ENCODE measurements around the gene STRN4. TPM values are rescaled to one million over a fixed set of nuclear protein-coding genes. Genes with fewer than 3 reads are reported as not detected.

Gene STRN4
- total RNA-seq, 3 donors from 2014 or later (not counting 1 experiment from before 2014, with no cell fraction given), result 125 to 152 (median 125) TPM

DNA sequence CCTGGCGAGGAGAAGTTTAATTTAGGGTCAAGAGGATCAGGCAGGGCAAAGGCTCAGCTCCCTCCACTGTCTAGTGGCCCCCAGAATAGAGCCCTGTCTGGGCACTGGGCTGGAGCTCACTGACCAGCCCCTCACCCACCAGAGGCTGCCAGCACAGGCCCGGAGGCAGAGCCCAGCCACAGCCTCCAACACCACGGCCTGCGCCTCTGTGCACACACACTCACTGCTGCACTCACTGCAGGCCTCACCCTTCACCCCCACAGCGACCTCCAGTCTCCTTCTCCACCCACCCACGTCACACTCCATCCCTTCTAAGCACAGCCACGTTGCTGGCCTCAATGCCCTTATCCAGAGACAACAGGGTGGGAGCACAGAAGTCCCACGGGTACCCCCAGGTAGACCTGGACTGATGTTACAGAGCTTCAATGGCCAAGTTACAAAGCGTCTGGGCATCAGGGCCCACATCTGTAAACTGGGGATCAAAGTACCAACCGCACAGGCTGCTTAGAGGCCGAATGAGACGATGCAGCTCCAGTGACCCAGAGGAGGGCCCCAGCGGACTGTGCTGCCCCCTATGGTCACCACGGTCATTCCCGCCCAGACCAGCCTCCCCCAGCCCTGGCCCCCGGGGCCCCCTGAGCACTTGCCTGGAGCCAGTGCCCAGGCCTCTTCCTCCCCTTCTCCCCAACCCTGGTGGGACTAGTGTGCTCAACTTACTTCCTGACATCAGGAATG is 24.8 kb downstream of the STRN4 start:
- H3K4me1 Mint-ChIP-seq, result peaks cover 45 to 74% of the 10 kb centered on the region in 2 donors
- Histone ChIP-seq H3K27me3 (ENCODE audit: control insufficient read depth, insufficient read depth, low read length) (no peaks in the 10 kb centered on the region), H3K4me1 (ENCODE audit: control insufficient read depth, insufficient read depth, low read length) (peaks cover 71% of the 10 kb centered on the region), H3K36me3 (ENCODE audit: control insufficient read depth, insufficient read depth, low read length) (peaks cover 45% of the 10 kb centered on the region), H3K9me3 (ENCODE audit: control insufficient read depth, insufficient read depth, low read length) (no peaks in the 10 kb centered on the region), H3K27ac (ENCODE audit: low read length) (no peak overlapping the region), H3K4me3 (ENCODE audit: low read length) (no peak overlapping the region)
- intact Hi-C loops (cut with micrococcal nuclease), result no loop called here
- H3K27me3 Mint-ChIP-seq (ENCODE audit: low read depth in 2 of 2), result no peaks in the 10 kb centered on the region
- peak overlapping the region; percentile 82 for H3K4me3 Mint-ChIP-seq
- 89% methylated on average over 16 of the region's 16 CpGs for WGBS (ENCODE audit: insufficient coverage)
- no peak for ATAC-seq
- no peaks in the 10 kb centered on the region for H3K36me3 Mint-ChIP-seq
- no peak for DNase-seq
- H3K27ac Mint-ChIP-seq, result no peak overlapping the region
- H3K9me3 Mint-ChIP-seq, result no peaks in the 10 kb centered on the region
- TF ChIP-seq CTCF (IDR thresholded peaks at IDR 0.05), result no peak

DNA sequence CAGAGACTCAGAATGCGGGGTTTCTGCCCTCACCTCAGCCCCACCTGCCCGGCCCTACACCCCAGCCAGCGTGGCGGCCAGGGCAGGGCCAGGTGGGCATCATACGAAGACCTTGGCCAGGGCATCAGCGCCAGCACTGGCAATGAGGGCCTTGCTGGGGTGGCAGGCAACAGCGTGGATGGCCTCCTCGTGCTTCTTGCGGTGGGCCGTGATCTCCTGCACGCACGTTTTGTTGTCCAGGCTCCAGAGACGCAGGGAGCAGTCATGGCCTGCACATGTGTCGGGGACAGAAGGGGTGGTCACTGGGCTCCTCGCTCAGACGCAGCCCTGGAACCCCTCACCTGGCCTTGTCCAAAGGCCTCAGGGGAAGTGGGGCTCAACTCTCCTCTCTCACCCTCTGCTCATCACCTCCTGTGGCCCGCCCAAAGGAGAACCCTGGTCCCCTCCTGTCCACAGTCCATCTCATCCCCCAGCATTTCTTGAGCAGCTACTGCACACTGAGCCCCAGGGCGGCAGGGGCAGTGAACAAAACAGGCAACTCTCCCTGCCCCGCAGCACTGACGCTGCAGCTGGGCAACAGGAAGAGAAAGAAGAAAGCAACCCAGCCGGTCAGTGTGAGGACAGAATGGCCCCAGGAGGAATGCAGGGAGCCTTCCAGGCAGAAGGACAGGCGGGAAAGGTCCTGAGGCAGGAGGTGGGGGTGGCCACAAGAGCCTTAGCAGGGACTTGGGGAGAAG is 25.6 kb downstream of the STRN4 start:
- H3K36me3 ChIP-seq (ENCODE audit: control insufficient read depth, insufficient read depth, low read length), result peaks cover 38% of the 10 kb centered on the region
- WGBS (ENCODE audit: insufficient coverage), result 93% methylated on average over 22 of the region's 22 CpGs
- Mint-ChIP-seq H3K9me3 (no peaks in the 10 kb centered on the region), H3K27ac (no peak overlapping the region), H3K36me3 (no peaks in the 10 kb centered on the region), H3K4me1 (peaks cover 45 to 74% of the 10 kb centered on the region in 2 donors), H3K27me3 (ENCODE audit: low read depth in 2 of 2) (no peaks in the 10 kb centered on the region), H3K4me3 (peak overlapping the region; percentile 4)
- no peaks in the 10 kb centered on the region for H3K27me3 ChIP-seq (ENCODE audit: control insufficient read depth, insufficient read depth, low read length)
- H3K4me1 ChIP-seq (ENCODE audit: control insufficient read depth, insufficient read depth, low read length), result peaks cover 75% of the 10 kb centered on the region
- ATAC-seq (no peak), DNase-seq (no peak)
- no peak for TF ChIP-seq CTCF (IDR thresholded peaks at IDR 0.05)
- no peak overlapping the region for H3K4me3 ChIP-seq (ENCODE audit: low read length)
- H3K27ac ChIP-seq (ENCODE audit: low read length), result no peak overlapping the region
- H3K9me3 ChIP-seq (ENCODE audit: control insufficient read depth, insufficient read depth, low read length), result no peaks in the 10 kb centered on the region
- intact Hi-C loops (cut with micrococcal nuclease), result no loop called here

GRCh38 chr19:46719629-46720502 is 26.4 kb downstream of the STRN4 start:
- H3K4me3 ChIP-seq (ENCODE audit: low read length), result no peak overlapping the region
- H3K27ac ChIP-seq (ENCODE audit: low read length), result peak overlapping the region; percentile 34
- TF ChIP-seq CTCF (IDR thresholded peaks at IDR 0.05), result no peak
- intact Hi-C loops (cut with micrococcal nuclease), result no loop called here
- no peaks in the 10 kb centered on the region for H3K9me3 Mint-ChIP-seq
- no peaks in the 10 kb centered on the region for H3K36me3 Mint-ChIP-seq
- DNase-seq (no peak), ATAC-seq (no peak)
- H3K27ac Mint-ChIP-seq, result peak overlapping the region in 1 of 2 donors; percentile 23
- WGBS (ENCODE audit: insufficient coverage), result 82% methylated on average over 25 of the region's 25 CpGs
- no peaks in the 10 kb centered on the region for H3K9me3 ChIP-seq (ENCODE audit: control insufficient read depth, insufficient read depth, low read length)
- H3K4me3 Mint-ChIP-seq, result peak overlapping the region; percentile 60
- no peaks in the 10 kb centered on the region for H3K27me3 Mint-ChIP-seq (ENCODE audit: low read depth in 2 of 2)
- peaks cover 52 to 78% of the 10 kb centered on the region in 2 donors for H3K4me1 Mint-ChIP-seq
- H3K27me3 ChIP-seq (ENCODE audit: control insufficient read depth, insufficient read depth, low read length), result no peaks in the 10 kb centered on the region
- H3K36me3 ChIP-seq (ENCODE audit: control insufficient read depth, insufficient read depth, low read length), result peaks cover 34% of the 10 kb centered on the region
- H3K4me1 ChIP-seq (ENCODE audit: control insufficient read depth, insufficient read depth, low read length), result peaks cover 81% of the 10 kb centered on the region

Measured in natural killer cell (primary cell).